ENCODE data around the gene LCTL. TPM values are rescaled to one million over a fixed set of nuclear protein-coding genes. Genes with fewer than 3 reads are reported as not detected.

Gene LCTL
- total and polyA plus RNA-seq, 2 experiments from 2014 or later, result 1.8 TPM; not detected in 1

DNA sequence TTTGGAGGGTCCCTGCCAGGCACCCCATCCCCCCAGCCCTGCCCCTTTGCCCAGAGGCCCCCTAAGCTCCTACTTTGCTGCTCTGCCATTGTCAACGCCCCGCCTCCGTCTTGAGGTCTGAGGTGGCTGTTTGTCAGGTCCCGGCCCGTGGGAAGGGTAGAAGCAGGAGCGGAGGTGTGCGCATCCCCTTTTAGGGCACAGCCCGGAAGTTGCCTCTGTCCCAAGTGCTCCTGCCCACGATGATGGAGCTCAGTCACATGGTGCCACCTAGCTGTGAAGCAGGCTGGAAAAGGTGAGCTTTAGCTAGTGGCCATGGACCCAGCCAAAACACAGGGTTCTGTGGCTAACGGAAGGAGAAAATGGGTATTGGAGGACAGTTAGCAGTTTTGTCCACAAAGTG, 28.5 kb upstream of the LCTL start:
- Histone ChIP-seq H3K4me2 (no peak overlapping the region), H3K4me1 (ENCODE audit: insufficient read depth) (no peaks in the 10 kb centered on the region), H3K9me3 (ENCODE audit: low read depth) (no peaks in the 10 kb centered on the region), H3K27me3 (no peaks in the 10 kb centered on the region), H4K20me1 (ENCODE audit: insufficient read depth, poor library complexity, severe bottlenecking) (no peaks in the 10 kb centered on the region), H3K79me2 (no peaks in the 10 kb centered on the region), H3K27ac (no peak overlapping the region), H3K4me3 (no peak overlapping the region), H3K9me2 (replicated peaks; ENCODE audit: insufficient read depth) (no peaks in the 10 kb centered on the region), H3K36me3 (replicated peaks; ENCODE audit: insufficient read depth, low read depth) (no peaks in the 10 kb centered on the region), H2AFZ (no peak overlapping the region)
- no peak for TF ChIP-seq EZH2 (IDR thresholded peaks at IDR 0.05; ENCODE audit: borderline replicate concordance)
- TF ChIP-seq, protein P1, sequence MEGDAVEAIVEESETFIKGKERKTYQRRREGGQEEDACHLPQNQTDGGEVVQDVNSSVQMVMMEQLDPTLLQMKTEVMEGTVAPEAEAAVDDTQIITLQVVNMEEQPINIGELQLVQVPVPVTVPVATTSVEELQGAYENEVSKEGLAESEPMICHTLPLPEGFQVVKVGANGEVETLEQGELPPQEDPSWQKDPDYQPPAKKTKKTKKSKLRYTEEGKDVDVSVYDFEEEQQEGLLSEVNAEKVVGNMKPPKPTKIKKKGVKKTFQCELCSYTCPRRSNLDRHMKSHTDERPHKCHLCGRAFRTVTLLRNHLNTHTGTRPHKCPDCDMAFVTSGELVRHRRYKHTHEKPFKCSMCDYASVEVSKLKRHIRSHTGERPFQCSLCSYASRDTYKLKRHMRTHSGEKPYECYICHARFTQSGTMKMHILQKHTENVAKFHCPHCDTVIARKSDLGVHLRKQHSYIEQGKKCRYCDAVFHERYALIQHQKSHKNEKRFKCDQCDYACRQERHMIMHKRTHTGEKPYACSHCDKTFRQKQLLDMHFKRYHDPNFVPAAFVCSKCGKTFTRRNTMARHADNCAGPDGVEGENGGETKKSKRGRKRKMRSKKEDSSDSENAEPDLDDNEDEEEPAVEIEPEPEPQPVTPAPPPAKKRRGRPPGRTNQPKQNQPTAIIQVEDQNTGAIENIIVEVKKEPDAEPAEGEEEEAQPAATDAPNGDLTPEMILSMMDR (IDR thresholded peaks at IDR 0.05; ENCODE audit: poor library complexity), result no peak
- DNase-seq (ENCODE audit: low spot score), result no peak
- 83% methylated on average over 10 of the region's 10 CpGs for WGBS (ENCODE audit: low lambda C conversion rate, missing lambda C conversion rate)

DNA sequence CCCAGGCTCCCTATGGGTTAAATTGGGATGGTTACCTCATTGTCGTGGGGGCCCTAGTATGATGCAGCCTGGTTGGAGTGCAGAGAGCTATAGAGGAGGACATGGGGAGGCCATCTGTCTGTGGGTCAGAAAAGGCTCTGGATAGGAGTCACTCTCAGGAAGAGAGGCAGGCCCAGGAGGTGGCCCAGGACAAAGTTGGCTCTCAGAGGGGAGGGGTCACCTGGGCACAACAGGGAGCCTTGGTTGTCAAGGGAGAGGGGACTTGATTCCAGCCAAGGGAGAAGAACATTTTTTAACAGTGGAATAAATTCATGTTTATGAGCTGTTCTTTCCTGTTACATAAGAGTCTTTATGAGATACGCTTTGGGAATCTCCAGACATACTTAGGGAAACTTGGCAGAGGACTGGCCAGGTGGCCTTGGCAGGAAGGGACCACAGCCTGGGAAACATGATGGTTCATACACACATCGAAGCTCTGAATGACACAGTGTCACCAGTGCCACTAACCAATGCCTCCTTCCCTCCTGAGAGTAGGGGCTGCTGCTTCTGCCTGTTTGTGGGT, 27.5 kb upstream of the LCTL start:
- Histone ChIP-seq H3K27ac (no peak overlapping the region), H3K4me2 (no peak overlapping the region), H3K79me2 (no peaks in the 10 kb centered on the region), H3K4me1 (ENCODE audit: insufficient read depth) (no peaks in the 10 kb centered on the region), H2AFZ (no peak overlapping the region), H3K4me3 (no peak overlapping the region), H3K27me3 (no peaks in the 10 kb centered on the region), H4K20me1 (ENCODE audit: insufficient read depth, poor library complexity, severe bottlenecking) (no peaks in the 10 kb centered on the region), H3K9me2 (replicated peaks; ENCODE audit: insufficient read depth) (no peaks in the 10 kb centered on the region), H3K36me3 (replicated peaks; ENCODE audit: insufficient read depth, low read depth) (no peaks in the 10 kb centered on the region), H3K9me3 (ENCODE audit: low read depth) (no peaks in the 10 kb centered on the region)
- no peak for DNase-seq (ENCODE audit: low spot score)
- TF ChIP-seq EZH2phosphoT487 (IDR thresholded peaks at IDR 0.05; ENCODE audit: low read depth, severe bottlenecking, unreplicated experiment), result no peak
- TF ChIP-seq, protein P1 (IDR thresholded peaks at IDR 0.05; ENCODE audit: poor library complexity), result no peak
- no peak for TF ChIP-seq EZH2 (IDR thresholded peaks at IDR 0.05; ENCODE audit: borderline replicate concordance)
- WGBS (ENCODE audit: low lambda C conversion rate, missing lambda C conversion rate), result 39% methylated on average over 3 of the region's 3 CpGs

DNA sequence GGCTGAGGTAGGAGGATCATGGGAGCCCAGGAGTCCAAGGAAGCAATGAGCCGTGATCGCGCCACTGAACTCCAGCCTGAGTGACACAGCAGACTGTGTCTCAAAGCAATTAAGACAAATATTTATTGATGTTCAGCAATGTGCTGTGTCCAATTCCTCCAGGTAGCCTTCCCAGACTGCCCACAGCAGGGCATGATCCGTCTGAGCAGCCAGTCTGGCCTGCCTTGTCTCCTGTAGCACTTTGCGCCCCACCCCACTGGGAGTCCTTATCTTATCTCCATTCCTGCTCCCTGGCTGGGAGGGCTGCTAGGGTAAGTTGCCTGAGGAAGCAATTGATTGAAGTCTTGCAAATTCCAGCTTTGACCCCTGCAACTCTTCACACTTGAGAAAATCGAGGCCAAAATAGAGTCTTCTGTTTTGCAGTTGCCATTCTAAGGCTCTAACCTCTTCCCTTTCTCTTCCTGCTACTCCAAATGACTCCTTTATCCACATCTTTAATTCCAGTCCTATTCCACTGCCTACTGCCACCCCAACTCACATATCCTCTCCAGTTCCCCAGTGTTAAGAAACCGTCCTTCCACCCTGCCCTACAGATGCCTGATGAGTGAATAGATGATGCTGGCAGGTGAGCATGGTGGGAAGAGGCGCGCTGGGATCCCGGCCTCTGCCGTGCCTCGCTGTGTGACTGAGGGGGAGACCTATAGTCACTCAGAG, 26.9 kb upstream of the LCTL start:
- Histone ChIP-seq H3K79me2 (no peaks in the 10 kb centered on the region), H4K20me1 (ENCODE audit: insufficient read depth, poor library complexity, severe bottlenecking) (no peaks in the 10 kb centered on the region), H3K36me3 (replicated peaks; ENCODE audit: insufficient read depth, low read depth) (no peaks in the 10 kb centered on the region), H3K27ac (no peak overlapping the region), H3K27me3 (no peaks in the 10 kb centered on the region), H3K4me3 (no peak overlapping the region), H3K9me3 (ENCODE audit: low read depth) (no peaks in the 10 kb centered on the region), H3K4me2 (no peak overlapping the region), H3K9me2 (replicated peaks; ENCODE audit: insufficient read depth) (no peaks in the 10 kb centered on the region), H3K4me1 (ENCODE audit: insufficient read depth) (no peaks in the 10 kb centered on the region), H2AFZ (no peak overlapping the region)
- TF ChIP-seq, protein P1 (IDR thresholded peaks at IDR 0.05; ENCODE audit: poor library complexity), result no peak
- no peak for TF ChIP-seq EZH2 (IDR thresholded peaks at IDR 0.05; ENCODE audit: borderline replicate concordance)
- TF ChIP-seq EZH2phosphoT487 (IDR thresholded peaks at IDR 0.05; ENCODE audit: low read depth, severe bottlenecking, unreplicated experiment), result no peak
- DNase-seq (ENCODE audit: low spot score), result peak; percentile 69
- 64% methylated on average over 12 of the region's 12 CpGs for WGBS (ENCODE audit: low lambda C conversion rate, missing lambda C conversion rate)

Measured in hepatocyte (in vitro differentiated cells).